GM12875 (cell line): ENCODE measurements around the gene TRIM8.

Experiments
- H3K4me3 ChIP-seq: one replicate; pipeline ENCODE4 v1.5.1; 2011; ENCODE audit warnings: low read depth, low read length, control low read depth
- CTCF ChIP-seq: IDR thresholded peaks from 2 replicates; pipeline ENCODE4 v1.5.1; 2011; ENCODE audit warnings: low read depth, mild to moderate bottlenecking, control low read depth, inconsistent platforms, low read length, moderate library complexity, borderline replicate concordance; ENCODE audit not compliant: insufficient read depth

Gene TRIM8

DNA sequence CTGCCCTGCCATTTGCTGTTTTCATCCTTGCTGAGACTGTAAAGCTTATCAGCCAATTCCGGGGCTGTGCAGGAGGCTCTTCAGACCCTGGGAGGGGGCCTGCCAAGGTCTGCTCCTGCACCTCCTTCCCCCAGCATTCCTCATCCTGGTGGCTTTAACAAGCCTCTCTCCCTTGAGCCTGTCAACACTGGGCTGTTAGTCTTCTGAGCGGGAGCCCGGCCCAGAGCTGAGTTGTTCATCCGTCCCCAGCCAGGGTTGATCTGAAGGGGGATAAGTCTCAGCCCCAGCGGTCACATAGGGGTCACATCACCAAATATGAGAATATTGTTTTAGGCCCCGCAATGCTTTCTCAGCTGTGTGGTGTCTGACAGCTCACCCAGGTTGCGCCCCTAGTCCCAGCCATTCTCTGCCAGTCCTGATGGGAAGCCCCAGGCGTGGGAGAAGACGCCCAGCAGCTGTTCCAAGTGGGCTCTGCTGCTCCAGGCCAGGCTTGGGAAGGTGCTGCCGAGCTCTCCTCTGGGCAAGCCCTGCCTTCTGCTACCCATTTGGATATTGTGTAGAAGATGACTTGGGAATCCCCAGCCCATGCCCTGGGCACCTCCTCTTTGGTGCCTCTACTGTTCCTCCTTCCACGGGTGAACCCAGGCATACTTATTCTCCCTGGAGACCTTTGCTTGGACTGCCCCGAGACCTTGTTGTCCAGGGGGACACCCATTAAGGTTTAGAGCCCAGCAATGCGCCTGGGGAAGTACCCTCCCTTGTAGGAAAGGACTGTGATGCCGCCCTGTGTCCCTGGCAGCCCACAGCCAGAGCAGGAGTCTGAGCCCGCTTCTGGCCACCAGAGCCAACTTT lies 23.5 kb upstream of the TRIM8 start:
- TF ChIP-seq CTCF, result no peak
- no peak overlapping the region for H3K4me3 ChIP-seq

GRCh38 chr10:102621443-102622325 lies 22.6 kb upstream of the TRIM8 start:
- no peak overlapping the region for H3K4me3 ChIP-seq
- no peak for TF ChIP-seq CTCF

GRCh38 chr10:102624094-102624493 lies 20.2 kb upstream of the TRIM8 start:
- TF ChIP-seq CTCF, result no peak
- H3K4me3 ChIP-seq, result no peak overlapping the region

GRCh38 chr10:102624751-102625645 lies 19.3 kb upstream of the TRIM8 start:
- no peak for TF ChIP-seq CTCF

GRCh38 chr10:102626026-102626685 lies 18.1 kb upstream of the TRIM8 start:
- H3K4me3 ChIP-seq, result no peak overlapping the region
- TF ChIP-seq CTCF, result no peak

More at GRCh38 chr10:102624751-102625645, 19.3 kb upstream of the TRIM8 start:
- H3K4me3 ChIP-seq, result no peak overlapping the region

- H3K4me3 ChIP-seq, result no peak overlapping the region
These were observed 17.0 kb upstream of the TRIM8 start for GRCh38 chr10:102627291-102627735.

More at GRCh38 chr10:102627291-102627735, 17.0 kb upstream of the TRIM8 start:
- no peak for TF ChIP-seq CTCF
